ENCODE data around the gene TFAP2E. TPM values are rescaled to one million over a fixed set of nuclear protein-coding genes. Genes with fewer than 3 reads are reported as not detected.

TFAP2E gene
- total RNA-seq, 4 donors from 2014 or later = 3.2 to 9.0 (median 5.2) TPM

GRCh38 chr1:35557118-35557610 is 15.9 kb upstream of the TFAP2E start, which contains the start of gene KIAA0319L:
Gene KIAA0319L, minus strand, starts transcription at chr1:35557403. Its CDS starts 2,912 bp downstream, at chr1:35554491.
- H3K27me3 ChIP-seq = no peaks in the 10 kb centered on the region
- WGBS = 0% methylated on average over 5 of the region's 39 CpGs
- H3K27ac ChIP-seq = peak within 1 kb of the TSS; percentile 91
- H3K4me1 ChIP-seq = peaks cover 74% of the 10 kb centered on the region
- no peaks in the 10 kb centered on the region for H3K9me3 ChIP-seq
- peaks cover 13% of the 10 kb centered on the region for H3K36me3 ChIP-seq
- TF ChIP-seq POLR2AphosphoS5 (IDR thresholded peaks at IDR 0.05) (peak in 2 of 3 donors; percentile 32 to 57), POLR2A (IDR thresholded peaks at IDR 0.05) (peak in 1 of 2 donors; percentile 27), EP300 (IDR thresholded peaks at IDR 0.05) (no peak)
- DNase-seq (ENCODE audit: low spot score in 2 of 2) = peak; percentile 83 to 93
- H3K4me3 ChIP-seq = peak within 1 kb of the TSS; percentile 76

GRCh38 chr1:35557611-35558373 is 15.3 kb upstream of the TFAP2E start, which contains the start of gene NCDN:
Gene NCDN, plus strand, starts transcription at chr1:35557799. Its CDS starts 392 bp downstream, at chr1:35558191.
- Histone ChIP-seq H3K9me3 (no peaks in the 10 kb centered on the region), H3K27me3 (no peaks in the 10 kb centered on the region), H3K4me1 (peaks cover 74% of the 10 kb centered on the region), H3K36me3 (peaks cover 13% of the 10 kb centered on the region), H3K4me3 (peak within 1 kb of the TSS; percentile 76), H3K27ac (peak within 1 kb of the TSS; percentile 91)
- peak; percentile 99 for DNase-seq (ENCODE audit: low spot score in 2 of 2)
- WGBS = under 1% methylated on average over 42 of the region's 58 CpGs
- TF ChIP-seq EP300 (IDR thresholded peaks at IDR 0.05) (no peak), POLR2AphosphoS5 (IDR thresholded peaks at IDR 0.05) (peak in 1 of 3 donors; percentile 49), POLR2A (IDR thresholded peaks at IDR 0.05) (no peak)

DNA sequence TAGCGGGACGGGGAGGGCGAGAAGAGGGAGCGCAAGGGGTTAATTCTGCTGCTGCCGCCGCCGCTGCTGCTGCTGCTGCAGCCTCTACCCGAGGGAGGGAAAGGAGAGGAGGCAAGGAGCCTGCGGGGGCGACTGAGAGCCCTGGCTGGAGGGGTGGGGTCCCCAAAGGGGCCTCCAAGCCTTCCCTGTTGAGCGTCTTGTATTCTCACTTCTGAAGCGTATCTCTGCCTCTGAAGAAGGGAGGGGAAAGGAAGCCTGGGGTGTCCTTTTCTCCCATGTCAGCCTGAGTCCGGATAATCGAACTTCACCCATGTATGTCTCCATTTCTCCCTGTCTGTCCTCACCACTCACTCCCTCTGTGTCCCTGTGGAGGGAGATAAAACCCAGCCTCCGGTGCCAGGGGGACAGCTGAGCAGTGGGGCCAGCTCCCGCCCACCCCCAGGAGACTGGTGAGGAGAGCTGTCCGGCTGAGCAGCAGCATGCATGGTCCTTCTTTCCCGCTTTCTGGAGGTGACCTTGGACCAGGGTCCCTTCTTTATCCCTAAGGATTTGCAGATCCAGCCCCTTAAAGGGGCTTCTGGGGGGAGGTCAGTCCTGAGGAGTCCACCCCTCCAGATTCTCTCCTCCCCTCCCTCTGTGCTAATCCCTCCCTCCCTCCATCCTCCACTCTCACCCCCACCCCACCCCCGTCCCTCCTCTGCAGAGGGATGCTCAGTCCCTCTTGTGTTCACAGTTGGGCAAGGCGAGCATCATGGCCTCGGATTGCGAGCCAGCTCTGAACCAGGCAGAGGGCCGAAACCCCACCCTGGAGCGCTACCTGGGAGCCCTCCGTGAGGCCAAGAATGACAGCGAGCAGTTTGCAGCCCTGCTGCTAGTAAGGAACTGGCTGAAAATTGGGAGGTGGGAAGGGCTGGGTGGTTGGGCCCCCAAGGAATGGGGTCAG is 14.5 kb upstream of the TFAP2E start:
- TF ChIP-seq, protein P1, sequence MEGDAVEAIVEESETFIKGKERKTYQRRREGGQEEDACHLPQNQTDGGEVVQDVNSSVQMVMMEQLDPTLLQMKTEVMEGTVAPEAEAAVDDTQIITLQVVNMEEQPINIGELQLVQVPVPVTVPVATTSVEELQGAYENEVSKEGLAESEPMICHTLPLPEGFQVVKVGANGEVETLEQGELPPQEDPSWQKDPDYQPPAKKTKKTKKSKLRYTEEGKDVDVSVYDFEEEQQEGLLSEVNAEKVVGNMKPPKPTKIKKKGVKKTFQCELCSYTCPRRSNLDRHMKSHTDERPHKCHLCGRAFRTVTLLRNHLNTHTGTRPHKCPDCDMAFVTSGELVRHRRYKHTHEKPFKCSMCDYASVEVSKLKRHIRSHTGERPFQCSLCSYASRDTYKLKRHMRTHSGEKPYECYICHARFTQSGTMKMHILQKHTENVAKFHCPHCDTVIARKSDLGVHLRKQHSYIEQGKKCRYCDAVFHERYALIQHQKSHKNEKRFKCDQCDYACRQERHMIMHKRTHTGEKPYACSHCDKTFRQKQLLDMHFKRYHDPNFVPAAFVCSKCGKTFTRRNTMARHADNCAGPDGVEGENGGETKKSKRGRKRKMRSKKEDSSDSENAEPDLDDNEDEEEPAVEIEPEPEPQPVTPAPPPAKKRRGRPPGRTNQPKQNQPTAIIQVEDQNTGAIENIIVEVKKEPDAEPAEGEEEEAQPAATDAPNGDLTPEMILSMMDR (IDR thresholded peaks at IDR 0.05) = no peak
- no peak for TF ChIP-seq POLR2A (IDR thresholded peaks at IDR 0.05)
- no peak for TF ChIP-seq POLR2AphosphoS5 (IDR thresholded peaks at IDR 0.05)
- TF ChIP-seq EP300 (IDR thresholded peaks at IDR 0.05) = no peak
- DNase-seq (ENCODE audit: low spot score in 2 of 2) = peak in 1 of 2 donors; percentile 78
- 33% methylated on average over 18 of the region's 26 CpGs for WGBS

GRCh38 chr1:35559317-35559944 is 13.7 kb upstream of the TFAP2E start:
- no peaks in the 10 kb centered on the region for H3K27me3 ChIP-seq
- H3K4me1 ChIP-seq = peaks cover 69% of the 10 kb centered on the region
- no peak overlapping the region for H3K4me3 ChIP-seq
- TF ChIP-seq POLR2AphosphoS5 (IDR thresholded peaks at IDR 0.05) (no peak), EP300 (IDR thresholded peaks at IDR 0.05) (no peak), POLR2A (IDR thresholded peaks at IDR 0.05) (no peak)
- TF ChIP-seq, protein P1 (IDR thresholded peaks at IDR 0.05) = no peak
- H3K9me3 ChIP-seq = no peaks in the 10 kb centered on the region
- H3K27ac ChIP-seq = no peak overlapping the region
- WGBS = 74% methylated on average over 7 of the region's 7 CpGs
- H3K36me3 ChIP-seq = peaks cover 22% of the 10 kb centered on the region
- peak in 1 of 2 donors; percentile 67 for DNase-seq (ENCODE audit: low spot score in 2 of 2)

More for the DNA sequence above, 14.5 kb upstream of the TFAP2E start:
- Histone ChIP-seq H3K36me3 (peaks cover 18% of the 10 kb centered on the region), H3K9me3 (no peaks in the 10 kb centered on the region), H3K4me1 (peaks cover 70% of the 10 kb centered on the region), H3K4me3 (peak overlapping the region; percentile 76), H3K27ac (peak overlapping the region; percentile 91), H3K27me3 (no peaks in the 10 kb centered on the region)

GRCh38 chr1:35560256-35561225 is 12.6 kb upstream of the TFAP2E start:
- H3K27me3 ChIP-seq = no peaks in the 10 kb centered on the region
- 65% methylated on average over 11 of the region's 44 CpGs for WGBS
- peaks cover 28% of the 10 kb centered on the region for H3K36me3 ChIP-seq
- H3K27ac ChIP-seq = no peak overlapping the region
- peaks cover 58% of the 10 kb centered on the region for H3K4me1 ChIP-seq
- peak overlapping the region; percentile 22 for H3K4me3 ChIP-seq
- peak; percentile 60 to 79 for DNase-seq (ENCODE audit: low spot score in 2 of 2)
- H3K9me3 ChIP-seq = no peaks in the 10 kb centered on the region
- no peak for TF ChIP-seq EP300 (IDR thresholded peaks at IDR 0.05)
- TF ChIP-seq POLR2AphosphoS5 (IDR thresholded peaks at IDR 0.05) = peak in 1 of 3 donors; percentile 51

Measured in suprapubic skin (tissue), 4 donors.